ENCODE measurements around the gene MTNR1B. TPM values are rescaled to one million over a fixed set of nuclear protein-coding genes. Genes with fewer than 3 reads are reported as not detected.

MTNR1B gene
- total RNA-seq, 1 donor from 2014 or later: 0.94 TPM

- Mint-ChIP-seq H3K27me3 (ENCODE audit: unreplicated experiment) (peaks cover 2% of the 10 kb centered on the region), H3K36me3 (ENCODE audit: unreplicated experiment) (no peaks in the 10 kb centered on the region), H3K27ac (ENCODE audit: unreplicated experiment) (no peak overlapping the region), H3K4me3 (ENCODE audit: unreplicated experiment) (no peak overlapping the region), H3K4me1 (ENCODE audit: unreplicated experiment) (peaks cover 2% of the 10 kb centered on the region), H3K9me3 (ENCODE audit: unreplicated experiment) (no peaks in the 10 kb centered on the region)
- no peak for TF ChIP-seq CTCF (IDR thresholded peaks at IDR 0.05)
- no peak for DNase-seq (ENCODE audit: extremely low spot score, unreplicated experiment)
These were observed 37.6 kb upstream of the MTNR1B start for GRCh38 chr11:92931746-92932422.

- H3K9me3 Mint-ChIP-seq (ENCODE audit: unreplicated experiment): peaks cover 7% of the 10 kb centered on the region
- TF ChIP-seq CTCF (IDR thresholded peaks at IDR 0.05): no peak
- peaks cover 7% of the 10 kb centered on the region for H3K4me1 Mint-ChIP-seq (ENCODE audit: unreplicated experiment)
- H3K36me3 Mint-ChIP-seq (ENCODE audit: unreplicated experiment): no peaks in the 10 kb centered on the region
- no peak overlapping the region for H3K27ac Mint-ChIP-seq (ENCODE audit: unreplicated experiment)
- H3K4me3 Mint-ChIP-seq (ENCODE audit: unreplicated experiment): no peak overlapping the region
- no peak for DNase-seq (ENCODE audit: extremely low spot score, unreplicated experiment)
- no peaks in the 10 kb centered on the region for H3K27me3 Mint-ChIP-seq (ENCODE audit: unreplicated experiment)
These were observed 30.1 kb upstream of the MTNR1B start for GRCh38 chr11:92939305-92939704.

GRCh38 chr11:92941676-92942571, 27.5 kb upstream of the MTNR1B start:
- H3K4me1 Mint-ChIP-seq (ENCODE audit: unreplicated experiment): peaks cover 5% of the 10 kb centered on the region
- DNase-seq (ENCODE audit: extremely low spot score, unreplicated experiment): no peak
- no peaks in the 10 kb centered on the region for H3K27me3 Mint-ChIP-seq (ENCODE audit: unreplicated experiment)
- H3K36me3 Mint-ChIP-seq (ENCODE audit: unreplicated experiment): peaks cover 8% of the 10 kb centered on the region
- peaks cover 23% of the 10 kb centered on the region for H3K9me3 Mint-ChIP-seq (ENCODE audit: unreplicated experiment)
- peak; percentile 81 for TF ChIP-seq CTCF (IDR thresholded peaks at IDR 0.05)
- H3K27ac Mint-ChIP-seq (ENCODE audit: unreplicated experiment): no peak overlapping the region
- H3K4me3 Mint-ChIP-seq (ENCODE audit: unreplicated experiment): no peak overlapping the region

DNA sequence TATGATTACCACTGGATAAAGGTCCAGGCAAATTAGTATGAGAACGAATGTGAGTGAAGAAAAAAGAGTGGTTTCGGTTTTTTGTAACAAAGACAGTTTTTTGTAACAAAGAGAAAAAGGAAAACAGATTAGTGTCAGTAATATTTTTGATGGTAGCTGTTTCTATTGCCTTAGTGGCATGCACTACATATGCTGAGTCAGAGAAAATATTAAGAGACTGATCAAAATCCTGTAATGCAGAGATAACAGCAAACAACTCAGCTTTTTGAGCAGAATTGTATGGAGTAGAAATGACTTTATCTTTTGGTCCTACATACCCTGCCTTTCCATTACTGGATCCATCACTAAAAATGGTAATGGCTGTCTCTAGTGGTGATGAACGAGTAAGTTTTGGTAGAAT, 22.7 kb upstream of the MTNR1B start:
- H3K4me1 Mint-ChIP-seq (ENCODE audit: unreplicated experiment): peaks cover 4% of the 10 kb centered on the region
- peaks cover 24% of the 10 kb centered on the region for H3K36me3 Mint-ChIP-seq (ENCODE audit: unreplicated experiment)
- H3K27ac Mint-ChIP-seq (ENCODE audit: unreplicated experiment): no peak overlapping the region
- no peak overlapping the region for H3K4me3 Mint-ChIP-seq (ENCODE audit: unreplicated experiment)
- H3K27me3 Mint-ChIP-seq (ENCODE audit: unreplicated experiment): no peaks in the 10 kb centered on the region
- DNase-seq (ENCODE audit: extremely low spot score, unreplicated experiment): no peak
- peaks cover 55% of the 10 kb centered on the region for H3K9me3 Mint-ChIP-seq (ENCODE audit: unreplicated experiment)
- TF ChIP-seq CTCF (IDR thresholded peaks at IDR 0.05): no peak

GRCh38 chr11:92948116-92948515, 21.3 kb upstream of the MTNR1B start:
- no peak overlapping the region for H3K27ac Mint-ChIP-seq (ENCODE audit: unreplicated experiment)
- no peak for TF ChIP-seq CTCF (IDR thresholded peaks at IDR 0.05)
- H3K27me3 Mint-ChIP-seq (ENCODE audit: unreplicated experiment): no peaks in the 10 kb centered on the region
- H3K36me3 Mint-ChIP-seq (ENCODE audit: unreplicated experiment): peaks cover 24% of the 10 kb centered on the region
- H3K4me1 Mint-ChIP-seq (ENCODE audit: unreplicated experiment): no peaks in the 10 kb centered on the region
- H3K9me3 Mint-ChIP-seq (ENCODE audit: unreplicated experiment): peaks cover 55% of the 10 kb centered on the region
- H3K4me3 Mint-ChIP-seq (ENCODE audit: unreplicated experiment): no peak overlapping the region
- DNase-seq (ENCODE audit: extremely low spot score, unreplicated experiment): no peak
